Mucosa of rectum (tissue), 2 donors: ENCODE results near the gene NINJ2.

Experiments
- H3K27ac ChIP-seq, 2 donors: one replicate each; pipeline ENCODE4 v1.7.0; 2013; ENCODE audit warnings: inconsistent platforms in 2 of 2, low read depth in 2 of 2, low read length in 2 of 2
- H3K27me3 ChIP-seq, 2 donors: one replicate each; pipeline ENCODE4 v1.7.0; 2013; ENCODE audit warnings: low read length in 2 of 2; ENCODE audit not compliant: control insufficient read depth in 2 of 2, insufficient read depth in 2 of 2
- H3K36me3 ChIP-seq, 2 donors: one replicate each; pipeline ENCODE4 v1.7.0; 2013; ENCODE audit warnings: low read length in 2 of 2; ENCODE audit not compliant: control insufficient read depth in 2 of 2, insufficient read depth in 2 of 2
- H3K4me1 ChIP-seq, 2 donors: one replicate each; pipeline ENCODE4 v1.7.0; 2013; ENCODE audit warnings: low read length in 2 of 2, mild to moderate bottlenecking in 1 of 2; ENCODE audit not compliant: control insufficient read depth in 2 of 2, insufficient read depth in 2 of 2
- H3K4me3 ChIP-seq, 2 donors: one replicate each; pipeline ENCODE4 v1.7.0; 2013; ENCODE audit warnings: low read length in 2 of 2
- H3K9ac ChIP-seq, 2 donors: one replicate each; pipeline ENCODE4 v1.7.0; 2013; ENCODE audit warnings: low read length in 2 of 2, low read depth in 1 of 2, mild to moderate bottlenecking in 1 of 2
- H3K9me3 ChIP-seq, 2 donors: one replicate each; pipeline ENCODE4 v1.7.0; 2013; ENCODE audit warnings: low read length in 2 of 2; ENCODE audit not compliant: control insufficient read depth in 2 of 2
- donor health status: healthy.
- donor health status: Normal muscosa, but diverticular disease.

Gene NINJ2

GRCh38 chr12:618605-619004 is 44.6 kb downstream of the NINJ2 start:
- Histone ChIP-seq H3K9ac (no peak overlapping the region), H3K36me3 (no peaks in the 10 kb centered on the region), H3K9me3 (no peaks in the 10 kb centered on the region), H3K4me1 (no peaks in the 10 kb centered on the region), H3K27me3 (no peaks in the 10 kb centered on the region), H3K27ac (no peak overlapping the region), H3K4me3 (no peak overlapping the region)

DNA sequence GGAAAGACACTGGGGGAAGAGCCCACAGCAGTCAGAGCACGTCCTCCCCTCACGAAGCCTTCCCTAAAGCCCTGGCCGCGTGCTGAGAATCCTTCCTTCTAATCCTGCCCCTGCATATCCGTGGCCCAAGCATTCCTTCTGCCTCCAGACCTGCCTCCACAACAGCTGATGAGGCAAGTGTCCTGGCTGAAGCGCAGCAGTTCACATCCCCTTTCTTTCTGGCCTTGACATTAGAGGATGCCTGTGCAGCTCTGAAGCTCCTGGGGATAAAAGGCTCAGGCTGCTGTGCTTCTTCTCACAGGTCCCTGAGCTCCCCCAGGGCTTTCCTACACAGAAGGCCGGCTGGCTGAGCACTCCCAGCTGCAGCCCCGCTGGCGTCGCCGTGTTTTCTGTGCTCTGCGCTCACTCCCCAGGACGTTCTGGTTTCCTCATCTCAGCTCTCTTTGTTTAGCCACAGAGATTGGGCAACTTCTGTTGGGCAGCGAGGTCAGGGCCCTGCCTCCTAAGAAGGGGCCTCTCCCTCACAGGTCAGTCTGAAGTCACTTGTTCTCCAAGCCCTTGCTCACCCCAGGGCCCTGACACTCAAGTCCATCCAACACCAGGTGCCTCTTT is 45.8 kb downstream of the NINJ2 start:
- H3K36me3 ChIP-seq, result no peaks in the 10 kb centered on the region
- H3K9me3 ChIP-seq, result no peaks in the 10 kb centered on the region
- H3K4me1 ChIP-seq, result no peaks in the 10 kb centered on the region
- no peak overlapping the region for H3K4me3 ChIP-seq
- H3K27ac ChIP-seq, result peak overlapping the region in 1 of 2 donors; percentile 44
- no peak overlapping the region for H3K9ac ChIP-seq
- no peaks in the 10 kb centered on the region for H3K27me3 ChIP-seq

DNA sequence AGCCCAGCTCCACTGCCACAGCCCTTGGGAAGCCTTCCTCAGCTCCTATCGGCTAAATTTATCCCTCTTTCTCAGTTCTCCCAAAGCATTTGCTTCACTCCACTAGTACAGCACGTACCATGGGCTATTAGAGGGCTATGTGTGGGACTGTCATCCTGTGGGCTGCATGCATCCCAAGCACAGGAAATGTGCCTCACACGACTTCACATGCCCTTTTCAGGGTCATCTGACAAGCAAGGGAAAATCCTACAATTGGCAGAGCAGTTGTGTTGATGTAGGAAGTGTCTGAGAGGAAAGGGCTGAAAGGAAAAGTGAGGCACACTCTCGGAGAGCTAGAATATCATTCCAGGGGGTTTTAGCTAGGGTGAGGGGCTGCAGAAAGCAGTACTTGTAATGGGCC is 47.6 kb downstream of the NINJ2 start:
- Histone ChIP-seq H3K9me3 (no peaks in the 10 kb centered on the region), H3K27ac (no peak overlapping the region), H3K4me1 (no peaks in the 10 kb centered on the region), H3K27me3 (no peaks in the 10 kb centered on the region), H3K4me3 (no peak overlapping the region), H3K36me3 (no peaks in the 10 kb centered on the region), H3K9ac (no peak overlapping the region)

- H3K4me3 ChIP-seq, result no peak overlapping the region
- H3K9ac ChIP-seq, result no peak overlapping the region
- no peaks in the 10 kb centered on the region for H3K36me3 ChIP-seq
- H3K27ac ChIP-seq, result no peak overlapping the region
- no peaks in the 10 kb centered on the region for H3K27me3 ChIP-seq
- H3K4me1 ChIP-seq, result peaks cover 0 to 7% of the 10 kb centered on the region in 2 donors
- no peaks in the 10 kb centered on the region for H3K9me3 ChIP-seq
Measured at GRCh38 chr12:614411-614970, 48.8 kb downstream of the NINJ2 start.

DNA sequence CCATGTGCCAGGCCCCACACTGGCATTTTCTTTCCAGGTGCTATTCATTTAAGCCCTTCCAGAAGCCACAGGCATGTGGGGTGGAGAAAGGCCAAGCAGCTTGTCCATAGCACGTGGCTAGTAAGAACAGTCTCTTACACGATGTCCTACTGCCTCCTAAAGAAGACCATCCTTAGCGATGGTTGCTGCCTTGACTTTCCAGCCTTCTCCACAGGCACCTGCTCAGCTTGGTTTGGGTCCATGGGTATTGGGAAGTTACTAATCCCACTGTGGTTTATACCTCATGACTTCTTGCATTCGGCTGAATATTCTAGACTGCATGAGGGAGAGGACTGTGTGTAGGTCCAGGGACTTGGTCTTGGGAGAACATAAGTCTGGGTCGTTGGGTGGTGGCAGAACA is 49.2 kb downstream of the NINJ2 start:
- Histone ChIP-seq H3K36me3 (no peaks in the 10 kb centered on the region), H3K27me3 (no peaks in the 10 kb centered on the region), H3K4me3 (no peak overlapping the region), H3K9ac (no peak overlapping the region), H3K4me1 (peaks cover 0 to 7% of the 10 kb centered on the region in 2 donors), H3K27ac (no peak overlapping the region), H3K9me3 (no peaks in the 10 kb centered on the region)

- peaks cover 0 to 7% of the 10 kb centered on the region in 2 donors for H3K4me1 ChIP-seq
- no peaks in the 10 kb centered on the region for H3K36me3 ChIP-seq
- H3K9ac ChIP-seq, result no peak overlapping the region
- H3K27me3 ChIP-seq, result no peaks in the 10 kb centered on the region
- H3K9me3 ChIP-seq, result no peaks in the 10 kb centered on the region
- H3K27ac ChIP-seq, result no peak overlapping the region
- H3K4me3 ChIP-seq, result no peak overlapping the region
Measured at GRCh38 chr12:612886-613285, 50.4 kb downstream of the NINJ2 start.

DNA sequence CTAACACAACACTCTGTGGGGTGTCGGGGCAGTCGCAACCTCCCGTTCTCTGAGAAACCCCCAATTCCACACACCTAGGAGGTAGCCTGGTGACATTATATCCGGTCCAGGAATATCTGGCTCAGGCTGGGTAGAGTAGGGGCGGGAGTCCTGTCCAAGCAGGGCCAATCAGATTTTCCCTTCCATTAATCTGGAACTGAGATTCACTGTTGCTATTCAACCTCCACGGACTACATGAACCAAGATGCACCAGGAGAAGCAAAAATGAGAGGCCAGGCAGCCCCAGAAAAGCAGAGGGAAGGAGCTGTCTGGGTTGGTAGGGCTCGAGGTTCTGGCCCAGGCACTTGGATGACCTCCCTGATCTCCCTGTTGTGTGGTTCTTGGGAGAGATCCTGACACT is 51.0 kb downstream of the NINJ2 start:
- H3K36me3 ChIP-seq, result no peaks in the 10 kb centered on the region
- H3K4me1 ChIP-seq, result peaks cover 0 to 7% of the 10 kb centered on the region in 2 donors
- H3K9ac ChIP-seq, result no peak overlapping the region
- H3K27ac ChIP-seq, result no peak overlapping the region
- no peak overlapping the region for H3K4me3 ChIP-seq
- H3K9me3 ChIP-seq, result no peaks in the 10 kb centered on the region
- no peaks in the 10 kb centered on the region for H3K27me3 ChIP-seq

GRCh38 chr12:611721-612120 is 51.5 kb downstream of the NINJ2 start:
- Histone ChIP-seq H3K9me3 (no peaks in the 10 kb centered on the region), H3K9ac (no peak overlapping the region), H3K4me1 (peaks cover 0 to 7% of the 10 kb centered on the region in 2 donors), H3K4me3 (no peak overlapping the region), H3K27me3 (no peaks in the 10 kb centered on the region), H3K27ac (no peak overlapping the region), H3K36me3 (no peaks in the 10 kb centered on the region)

- H3K9ac ChIP-seq, result no peak overlapping the region
- H3K27ac ChIP-seq, result no peak overlapping the region
- no peaks in the 10 kb centered on the region for H3K27me3 ChIP-seq
- peaks cover 0 to 7% of the 10 kb centered on the region in 2 donors for H3K4me1 ChIP-seq
- no peak overlapping the region for H3K4me3 ChIP-seq
- no peaks in the 10 kb centered on the region for H3K9me3 ChIP-seq
- no peaks in the 10 kb centered on the region for H3K36me3 ChIP-seq
Measured at GRCh38 chr12:608921-609320, 54.3 kb downstream of the NINJ2 start.

- Histone ChIP-seq H3K9me3 (no peaks in the 10 kb centered on the region), H3K27me3 (no peaks in the 10 kb centered on the region), H3K9ac (no peak overlapping the region), H3K4me1 (peaks cover 0 to 7% of the 10 kb centered on the region in 2 donors), H3K36me3 (no peaks in the 10 kb centered on the region), H3K27ac (no peak overlapping the region), H3K4me3 (no peak overlapping the region)
Measured at GRCh38 chr12:608413-608812, 54.8 kb downstream of the NINJ2 start.
